IPS-NIHi7 (cell line): Measurements from ENCODE around the gene KIAA0232.
A peak's percentile ranks its signal among the peaks of the same experiment; 100 is the strongest.
"Not testable (repeated sequence)": the region's sequence is repeated elsewhere in the genome, so short reads cannot be mapped to it uniquely, and the experiment has no call there.

ENCODE experiments used
- DNase-seq: peaks from one replicate; pipeline ENCODE4 v3.0.0; 2012; ENCODE audit warnings: mixed read lengths; ENCODE audit errors: extremely low spot score

Gene KIAA0232

DNA sequence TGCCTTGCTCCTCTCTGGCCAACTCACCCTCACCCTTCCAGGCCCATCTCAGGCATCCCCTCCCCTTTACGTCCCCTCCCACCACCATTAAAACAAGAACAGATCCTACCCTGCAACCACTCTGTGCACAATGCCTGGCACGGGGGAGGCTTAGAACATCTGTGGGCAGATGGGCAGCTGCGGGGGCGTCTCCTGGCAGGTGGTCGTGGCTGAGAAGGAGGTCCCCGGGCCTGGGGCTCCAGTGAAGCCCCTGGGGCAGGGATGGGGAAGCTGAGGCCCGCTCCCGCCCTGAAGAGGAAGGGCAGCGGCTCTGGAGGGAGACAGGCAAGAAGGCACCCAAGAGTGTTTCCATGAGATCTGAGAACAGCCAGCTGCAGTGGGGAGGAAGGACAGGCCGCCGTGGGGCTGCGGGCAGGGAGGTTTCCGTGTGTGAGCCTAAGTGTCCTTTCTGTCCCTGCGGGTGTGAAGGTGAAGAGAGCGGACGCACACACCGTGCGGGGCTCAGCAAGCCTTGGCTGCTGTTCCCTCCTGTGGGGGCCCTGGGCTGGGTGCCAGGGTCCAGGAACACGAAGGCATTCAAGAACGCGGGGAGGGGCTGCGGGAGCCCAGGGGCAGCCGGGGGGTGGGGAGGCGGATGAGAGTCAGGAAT lies 119.3 kb downstream of the KIAA0232 start:
- DNase-seq: no peak

DNA sequence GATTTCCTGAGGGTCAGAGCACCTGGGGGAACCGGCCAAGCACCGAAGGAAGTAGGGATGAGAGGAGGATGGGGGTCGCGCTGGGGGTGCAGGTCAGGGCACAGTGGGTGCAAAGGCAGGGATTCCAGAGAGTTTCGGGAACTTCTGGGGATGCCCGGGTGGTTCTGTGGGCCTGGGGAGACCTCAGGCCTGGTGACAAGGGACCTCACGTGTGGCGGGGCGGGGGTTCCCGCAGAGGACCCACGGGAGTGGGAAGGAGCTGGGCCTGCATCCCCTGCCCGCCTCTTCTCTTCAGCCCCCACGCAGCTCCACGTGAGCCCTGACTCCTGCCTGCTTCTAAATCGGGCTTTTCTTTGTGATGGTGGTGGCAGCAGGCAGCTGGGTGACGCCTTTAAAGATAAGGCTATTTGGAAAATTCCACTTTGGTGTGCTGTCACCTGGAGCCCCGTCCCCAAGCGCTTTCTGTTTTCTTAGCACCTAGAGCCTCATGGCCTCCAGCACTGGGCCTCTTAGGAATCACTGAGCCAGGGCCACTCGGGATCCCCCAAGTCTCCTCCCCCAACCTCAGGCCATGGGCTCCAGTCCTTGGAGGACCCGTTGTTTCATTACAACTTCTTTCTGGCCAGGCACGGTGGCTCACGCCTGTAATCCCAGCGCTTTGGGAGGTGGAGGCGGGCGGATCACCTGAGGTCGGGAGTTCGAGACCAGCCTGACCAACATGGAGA lies 120.0 kb downstream of the KIAA0232 start:
- no peak for DNase-seq

DNA sequence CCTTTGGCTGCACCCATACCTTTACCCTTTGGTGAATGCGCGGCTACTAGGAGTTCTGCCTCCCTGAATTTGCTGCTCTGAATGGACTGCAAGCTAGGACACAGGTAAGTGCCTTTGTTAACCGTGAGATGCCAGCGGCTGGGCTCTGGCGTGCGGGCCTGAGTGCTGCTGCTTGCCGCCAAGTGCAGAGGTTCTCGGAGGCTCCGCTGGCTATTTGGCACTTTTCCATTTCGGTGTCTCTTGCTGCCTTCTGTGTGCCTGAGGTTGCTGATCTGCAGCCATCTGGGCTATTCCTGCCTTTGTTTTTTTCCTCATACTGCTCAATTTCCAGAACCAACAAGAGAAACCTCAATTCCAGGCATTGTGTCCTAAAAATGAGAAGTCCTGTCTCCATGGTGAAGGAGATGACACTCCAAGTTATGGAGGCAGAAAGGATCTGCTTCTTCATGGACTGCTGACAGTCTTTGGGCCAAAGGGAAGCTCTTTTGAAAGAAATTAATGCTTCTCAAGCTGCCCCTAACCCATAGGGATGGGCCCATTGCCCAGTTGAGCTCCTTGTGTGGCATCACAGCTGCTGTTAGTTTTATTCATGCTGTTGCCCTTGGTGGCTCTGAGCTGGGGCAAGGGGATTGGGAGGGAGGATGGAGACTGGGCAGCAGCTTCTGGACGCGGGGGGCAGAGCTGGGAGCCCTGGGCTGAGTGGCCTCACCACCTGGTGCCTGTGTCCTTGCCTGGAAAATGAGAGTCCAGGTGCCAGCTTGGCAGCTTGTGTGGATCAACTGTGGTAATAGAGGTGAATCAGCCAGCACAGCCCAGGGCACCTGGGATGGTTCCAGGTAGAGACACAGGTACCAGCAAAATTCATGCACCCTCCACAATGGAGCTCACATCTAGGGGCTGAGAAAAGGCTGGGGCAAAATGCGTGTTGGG lies 123.3 kb downstream of the KIAA0232 start:
- no peak for DNase-seq

DNA sequence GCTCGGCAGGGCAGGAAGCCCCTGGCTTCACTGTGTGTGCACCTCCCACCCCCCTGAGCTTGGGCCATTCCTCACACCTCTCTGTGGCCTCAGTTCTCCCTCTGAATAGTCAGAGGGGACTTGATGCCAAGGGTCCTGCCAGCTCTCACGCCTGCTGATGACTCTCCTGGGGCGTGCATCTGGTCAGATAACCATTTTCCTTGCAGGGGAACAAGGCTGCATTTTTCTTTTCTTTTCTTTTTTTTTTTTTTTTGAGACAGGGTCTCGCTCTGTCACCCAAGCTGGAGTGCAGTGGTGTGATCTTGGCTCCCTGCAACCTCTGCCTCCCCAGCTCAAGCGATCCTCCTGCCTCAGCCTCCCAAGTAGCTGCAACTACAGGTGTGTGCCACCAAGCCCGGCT lies 124.0 kb downstream of the KIAA0232 start:
- DNase-seq: not testable (repeated sequence)

DNA sequence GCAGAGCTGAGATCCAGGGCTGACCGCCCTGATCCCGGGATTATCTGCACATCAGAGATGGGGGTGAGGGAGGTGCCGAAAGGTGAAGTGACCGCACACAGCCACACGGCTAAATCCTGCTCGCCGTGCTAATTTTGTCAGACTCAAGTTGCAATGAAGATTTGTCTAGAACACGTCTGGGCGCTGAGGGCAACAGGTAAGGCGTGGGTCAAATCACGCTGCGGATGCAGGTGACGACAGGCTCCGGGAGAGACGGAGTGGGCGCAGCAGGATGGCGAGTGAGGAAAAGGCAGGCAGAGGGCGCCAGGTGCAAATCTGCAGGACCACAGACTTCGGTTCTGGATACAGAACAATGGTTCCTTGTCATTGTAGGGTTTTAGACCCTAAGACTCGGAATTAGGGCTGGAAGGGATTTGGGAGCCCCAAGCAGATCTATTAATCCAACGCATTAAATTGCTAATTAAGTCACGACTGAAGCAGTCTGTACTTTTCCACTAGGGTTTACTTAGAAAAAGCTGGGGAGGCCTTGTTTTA lies 125.2 kb downstream of the KIAA0232 start:
- peak; percentile 76 for DNase-seq

DNA sequence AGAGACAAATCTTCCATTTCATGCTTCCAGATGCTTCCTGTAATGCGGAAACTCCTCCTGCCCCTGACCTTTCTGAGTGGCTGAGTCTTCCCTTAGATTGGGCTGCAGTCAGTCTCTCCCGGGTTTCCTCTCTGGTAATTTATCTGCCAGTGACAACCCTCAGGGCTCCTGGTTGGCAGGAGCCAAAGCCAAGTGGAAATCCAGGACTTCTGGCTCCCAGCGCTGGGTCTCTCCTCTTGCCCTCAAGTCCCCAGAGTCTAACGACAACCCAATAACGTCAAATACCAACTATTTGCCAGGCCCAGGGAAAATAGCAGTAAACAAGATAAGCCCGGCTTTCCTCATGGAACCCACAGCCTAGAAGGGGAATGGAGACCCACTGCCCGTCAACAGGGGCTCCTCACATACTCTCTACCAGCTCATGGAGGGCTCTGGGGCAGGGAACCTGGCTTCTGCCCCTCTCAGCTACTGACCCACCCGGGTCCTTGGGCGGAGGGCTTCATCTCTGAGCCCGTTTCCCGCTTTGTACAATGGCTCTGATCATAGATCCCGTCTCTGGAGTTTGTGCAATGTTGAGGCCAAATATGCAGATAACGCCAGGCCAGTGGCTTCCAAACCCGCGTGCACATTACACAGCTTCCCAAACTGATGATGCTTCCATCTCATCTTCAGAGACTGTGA lies 126.0 kb downstream of the KIAA0232 start:
- no peak for DNase-seq

DNA sequence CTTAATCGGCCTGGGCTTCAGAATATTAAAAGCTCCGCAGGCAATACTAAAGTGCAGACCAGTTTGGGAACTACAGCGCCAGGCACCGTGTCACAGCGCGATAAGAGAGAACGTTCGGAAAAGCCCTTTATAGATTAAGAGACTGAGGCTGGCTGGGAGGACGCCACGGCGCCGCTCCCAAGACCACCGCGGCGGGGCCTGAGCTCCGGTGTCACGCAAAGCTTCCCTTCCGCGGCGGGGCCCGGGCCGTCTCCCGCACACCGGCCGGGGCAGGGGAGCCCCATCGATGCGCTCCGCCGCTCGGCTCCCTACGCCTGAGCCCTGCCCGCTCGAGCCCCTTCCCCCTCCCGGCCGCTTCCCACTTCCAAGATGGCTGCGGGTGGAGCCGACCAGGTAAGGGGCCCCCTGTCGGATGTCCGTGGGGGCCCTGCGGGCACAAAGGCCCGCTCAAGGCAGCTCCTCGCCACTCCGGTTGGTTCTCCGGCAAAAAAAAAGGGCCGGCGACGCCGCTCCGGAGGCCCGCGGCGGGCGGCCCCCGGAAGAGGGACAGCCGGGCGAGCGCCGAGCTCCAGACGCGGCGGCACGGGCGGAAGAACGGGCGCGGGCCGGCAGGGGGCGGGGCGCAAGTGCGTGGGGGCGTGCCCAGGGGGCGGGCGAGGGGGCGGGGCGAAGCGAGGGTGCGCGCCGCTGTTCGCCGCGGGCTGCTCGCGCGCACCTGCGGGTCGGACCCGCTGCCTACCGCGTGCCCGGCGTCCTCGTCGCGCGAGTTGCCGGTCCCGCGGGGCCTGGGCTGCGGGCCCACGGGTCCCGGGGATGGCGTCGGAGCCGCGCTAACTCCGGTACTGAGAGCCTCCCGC lies 126.8 kb downstream of the KIAA0232 start, which contains the start of gene TBC1D14:
Gene TBC1D14, plus strand, starts transcription at position 714 of the 857 bp plus-strand sequence. CDS start 13,564 bp downstream, outside the sequence.
- peak; percentile 94 for DNase-seq

DNA sequence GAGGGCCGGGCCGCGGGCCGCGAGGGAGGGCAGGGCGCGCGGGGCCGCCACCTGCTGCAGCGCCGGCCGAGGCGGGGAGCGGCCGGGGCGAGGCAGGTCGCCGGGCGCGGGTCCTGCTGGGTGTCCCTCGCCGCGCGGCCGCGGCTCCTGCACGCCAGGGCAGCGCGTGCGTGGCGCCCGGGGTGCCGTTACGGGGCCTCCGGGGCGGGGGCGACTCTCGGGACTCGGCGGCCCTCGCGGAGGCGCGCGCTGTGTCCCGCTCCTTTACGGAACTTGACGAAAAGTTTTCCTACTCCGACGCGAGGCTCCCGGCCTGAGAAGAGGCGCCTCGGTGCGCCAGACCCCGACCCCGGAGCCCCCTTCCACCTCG lies 127.4 kb downstream of the KIAA0232 start:
- DNase-seq: peak; percentile 50

DNA sequence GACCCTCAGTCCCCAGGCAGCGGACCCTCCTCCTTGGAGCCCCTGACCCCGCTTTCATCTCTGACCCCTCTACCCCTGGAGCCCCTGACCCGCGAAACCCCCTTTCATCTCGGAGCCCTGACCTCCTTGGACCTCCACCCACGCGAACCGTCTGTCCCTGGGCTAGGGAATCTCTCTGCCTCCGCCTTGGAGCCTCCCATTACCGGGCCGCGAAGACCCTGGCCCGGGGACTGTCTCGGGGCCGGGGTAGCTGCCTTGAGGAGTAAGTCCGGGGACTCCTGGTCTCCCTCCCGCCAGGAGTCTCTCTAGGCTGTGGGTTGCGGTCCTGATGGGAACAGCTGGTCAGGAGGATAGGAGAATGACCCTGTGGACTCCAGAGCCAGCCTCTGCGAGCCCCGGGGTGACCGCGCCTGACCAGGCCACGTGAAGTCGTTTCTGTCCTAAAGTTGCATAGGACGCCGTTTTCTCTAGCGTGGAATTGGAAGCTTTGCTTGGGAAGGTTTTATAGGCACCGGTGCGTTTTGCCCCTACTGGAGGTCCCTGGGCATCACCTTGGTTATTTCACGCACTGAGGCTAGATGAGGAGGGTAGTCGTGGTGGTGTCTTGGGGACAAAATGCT lies 127.9 kb downstream of the KIAA0232 start:
- peak; percentile 38 for DNase-seq

DNA sequence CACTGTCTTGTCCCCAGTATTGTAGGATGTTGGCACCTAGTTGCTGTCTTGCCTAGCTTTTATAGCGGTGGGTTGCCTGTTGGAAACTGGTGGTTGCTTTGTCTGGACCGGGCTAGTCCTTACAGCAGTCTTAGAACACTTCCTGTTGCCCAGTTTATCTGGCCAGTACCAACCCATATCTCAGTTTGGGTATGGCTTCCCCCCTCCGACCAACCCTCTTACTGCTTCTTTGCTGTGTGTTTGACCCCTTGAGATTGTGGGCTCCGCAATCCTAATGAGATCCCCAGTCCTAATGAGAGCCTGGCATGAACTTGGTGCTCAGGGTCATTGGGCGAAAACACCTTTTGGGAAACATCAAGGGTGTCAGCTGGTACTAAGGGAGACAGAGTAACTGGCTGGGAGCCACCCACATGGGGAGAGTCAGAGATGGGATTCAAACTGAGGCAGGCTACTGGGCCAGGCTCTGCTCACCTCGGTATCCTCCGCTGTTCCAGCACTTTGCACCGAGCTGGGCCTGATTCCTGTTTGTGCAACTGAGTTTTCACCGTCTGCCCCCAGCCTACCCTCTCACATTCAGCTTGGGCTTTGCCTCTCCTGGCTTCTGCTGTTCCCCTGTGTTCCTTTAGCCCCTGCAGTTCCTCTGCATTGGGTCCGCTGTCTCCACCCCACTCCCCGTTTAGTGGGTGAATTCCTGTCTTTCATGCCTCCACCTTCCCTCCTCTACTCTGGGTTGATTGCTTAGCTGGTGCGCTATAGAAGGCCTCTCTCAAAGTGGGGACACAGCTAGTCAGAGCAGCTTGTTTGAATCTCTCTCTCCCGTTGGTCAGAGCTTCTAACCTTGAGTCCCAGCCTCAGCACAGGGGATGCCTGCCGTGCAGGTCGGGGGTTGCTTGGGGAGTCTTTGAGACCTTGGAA lies 128.7 kb downstream of the KIAA0232 start:
- DNase-seq: no peak

DNA sequence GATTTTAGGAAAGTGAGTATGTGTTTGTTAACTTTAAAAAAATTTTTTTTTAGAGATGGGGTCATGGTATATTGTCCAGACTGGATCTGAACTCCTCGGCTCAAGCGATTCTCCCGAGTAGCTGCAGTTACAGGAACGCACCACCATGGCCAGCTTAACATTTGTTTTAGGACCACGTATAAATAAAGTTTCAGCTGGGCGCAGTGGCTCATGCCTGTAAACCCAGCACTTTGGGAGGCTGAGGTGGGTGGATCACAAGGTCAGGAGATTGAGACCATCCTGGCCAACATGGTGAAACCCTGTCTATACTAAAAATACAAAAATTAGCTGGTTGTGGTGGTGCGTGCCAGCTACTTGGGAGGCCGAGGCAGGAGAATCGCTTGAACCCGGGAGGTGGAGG lies 129.4 kb downstream of the KIAA0232 start:
- not testable (repeated sequence) for DNase-seq

DNA sequence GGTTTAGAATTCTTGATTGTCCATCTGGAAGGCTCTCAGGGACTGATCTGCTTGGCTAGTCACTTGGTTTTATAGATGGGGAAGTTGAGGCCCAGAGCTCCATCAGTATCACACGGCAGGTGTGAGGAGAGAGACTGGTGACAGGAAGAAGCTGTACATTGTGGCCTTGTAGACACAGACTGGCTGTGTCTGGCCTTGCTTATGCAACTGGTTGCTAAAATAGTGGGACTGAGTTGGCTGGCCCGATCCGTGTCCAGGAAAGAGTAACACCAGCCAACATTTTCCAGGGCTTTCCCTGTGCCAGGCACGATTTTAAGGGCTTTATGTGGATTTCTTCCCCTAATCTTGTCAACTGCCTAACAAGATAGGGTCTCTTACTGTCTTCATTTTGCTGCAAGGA lies 129.9 kb downstream of the KIAA0232 start:
- DNase-seq: no peak

DNA sequence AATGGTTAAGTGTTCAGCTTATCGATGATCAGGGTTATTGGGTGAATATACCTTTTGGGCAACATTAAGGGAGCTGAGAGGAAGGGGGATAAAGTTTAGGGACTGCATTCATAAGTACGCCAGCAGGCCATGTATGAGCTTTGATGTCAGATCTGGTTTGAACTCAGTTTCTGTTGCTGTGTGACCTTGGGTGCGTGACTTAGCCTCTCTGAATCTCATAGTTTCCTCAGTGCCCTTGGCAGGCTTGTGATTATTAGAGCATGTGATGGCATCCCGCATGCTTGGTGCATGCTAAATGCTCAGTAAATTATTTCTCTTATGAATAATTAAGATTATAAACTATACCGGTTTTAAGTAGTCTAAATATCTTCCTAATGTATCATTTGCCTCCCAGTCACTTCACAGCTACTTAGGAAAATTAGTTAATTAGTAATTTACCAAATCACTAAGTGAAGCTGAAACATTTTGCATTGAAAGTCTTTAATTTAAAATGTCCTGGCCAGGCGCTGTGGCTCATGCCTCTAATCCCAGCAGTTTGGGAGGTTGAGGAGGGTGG lies 130.9 kb downstream of the KIAA0232 start:
- no peak for DNase-seq

DNA sequence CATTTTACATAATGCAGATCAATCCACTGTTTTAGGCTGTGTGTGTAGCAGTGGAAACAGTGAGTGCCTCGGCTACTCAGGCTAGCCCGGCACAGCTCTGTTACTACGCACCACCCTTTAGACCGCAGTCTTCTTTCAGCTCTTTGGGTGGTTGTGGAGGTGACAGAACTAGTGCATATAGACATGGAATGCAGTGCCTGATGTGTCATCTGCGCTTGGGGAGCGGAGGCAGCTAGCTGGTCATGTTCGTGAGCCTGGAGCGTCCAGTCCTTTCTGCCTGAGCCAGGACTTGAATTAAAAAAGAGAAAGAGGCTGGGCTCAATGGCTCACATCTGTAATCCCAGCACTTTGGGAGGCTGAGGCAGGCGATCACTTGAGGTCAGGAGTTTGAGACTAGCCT lies 131.9 kb downstream of the KIAA0232 start:
- DNase-seq: no peak

DNA sequence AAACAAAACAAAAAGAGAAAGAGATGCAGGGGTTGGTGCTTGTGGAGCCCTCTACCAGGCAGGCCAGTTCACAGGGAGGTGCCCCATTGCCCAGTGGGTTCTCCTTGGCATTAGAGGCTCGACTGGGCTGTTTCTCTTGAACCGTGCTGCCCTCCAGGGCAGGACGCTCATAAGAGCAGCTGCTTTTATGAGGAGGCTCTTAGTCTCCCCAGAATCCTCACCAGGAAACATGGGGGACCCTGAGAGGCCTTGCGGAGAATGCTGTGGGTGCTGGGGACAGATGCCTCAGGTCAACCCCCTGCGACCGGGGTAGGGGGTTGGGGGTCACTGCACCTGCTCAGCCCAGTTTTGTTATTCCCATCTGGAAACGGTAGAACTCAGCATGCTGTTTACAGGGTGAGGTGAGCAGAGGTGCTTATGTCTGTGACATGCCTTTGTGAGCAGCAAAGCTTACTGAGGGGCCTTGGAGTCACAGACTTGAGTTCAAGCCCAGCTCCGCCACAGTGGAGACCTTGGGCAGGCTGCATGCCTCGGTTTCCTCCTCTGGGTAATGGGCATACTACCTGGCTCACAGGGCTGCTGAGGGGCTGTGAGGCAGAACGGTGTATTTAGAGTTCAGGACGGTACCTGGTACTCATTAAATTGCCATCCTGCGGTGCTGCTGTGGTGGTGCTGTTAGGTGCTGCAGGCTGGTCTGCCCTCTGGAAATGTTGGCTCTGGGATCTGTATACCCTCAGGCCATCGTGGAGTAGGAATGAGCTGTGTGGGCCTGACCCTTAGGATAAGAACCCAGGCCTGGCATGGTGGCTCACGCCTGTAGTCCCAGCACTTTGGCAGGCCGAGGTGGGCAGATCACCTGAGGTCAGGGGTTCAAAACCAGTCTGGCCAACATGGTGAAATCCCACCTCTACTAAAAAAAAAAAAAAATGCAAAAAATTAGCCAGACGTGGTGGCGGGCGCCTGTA lies 132.8 kb downstream of the KIAA0232 start:
- DNase-seq: no peak

DNA sequence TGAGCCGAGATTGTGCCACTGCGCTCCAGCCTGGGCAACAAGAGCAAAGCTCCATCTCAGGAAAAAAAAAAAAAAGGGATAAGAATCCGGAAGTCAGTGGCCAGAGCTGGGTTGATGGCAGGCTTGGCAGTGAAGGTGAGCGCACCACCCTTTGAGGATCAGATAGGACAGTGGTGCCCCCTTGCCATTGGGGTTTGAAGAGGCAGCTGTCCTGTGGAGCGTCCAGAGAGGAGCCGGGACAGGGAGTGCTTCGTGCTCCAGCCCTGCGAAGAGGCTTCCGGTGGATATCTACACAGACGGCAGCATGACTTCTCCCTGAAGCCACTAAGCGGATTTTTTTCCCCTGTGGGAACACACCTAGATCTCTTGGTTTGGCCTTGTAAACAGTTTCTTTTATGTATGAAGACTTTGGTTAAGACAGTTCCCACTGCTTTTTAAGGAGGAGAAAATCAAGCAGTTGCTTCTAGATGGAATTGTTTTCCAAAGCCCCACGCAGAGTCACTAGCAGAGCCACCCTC lies 133.6 kb downstream of the KIAA0232 start:
- DNase-seq: no peak
